A204.1 (cell line): ENCODE data around the gene HTR1A.

Experiments
- FAIRE-seq: peaks from 2 replicates; lab custom pipeline; 2012; peaks lifted over from hg19 to GRCh38; lab: Jason Lieb, UNC

HTR1A gene

DNA sequence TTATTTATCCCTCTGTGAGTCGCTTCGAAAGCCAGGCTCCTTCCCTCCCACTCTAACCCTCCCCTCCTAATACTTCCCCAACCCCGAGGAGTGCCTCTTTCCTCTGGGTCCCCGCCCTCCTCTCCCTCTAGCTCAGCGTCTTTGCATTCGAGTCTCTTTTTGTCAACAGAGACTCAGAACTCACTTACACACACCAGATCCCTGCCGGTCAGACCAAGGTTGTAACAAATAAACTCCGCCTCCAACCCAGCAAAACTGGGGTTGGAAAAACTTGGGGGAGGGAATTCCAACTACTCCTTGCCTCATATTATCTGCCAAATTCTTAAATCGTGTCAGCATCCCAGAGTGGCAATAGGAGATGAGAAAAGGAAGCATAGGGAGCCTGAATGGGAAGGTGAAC, at the start of gene HTR1A:
Gene HTR1A (minus strand): TSS at position 167 of the 400 bp plus-strand sequence. CDS start 726 bp downstream, outside the sequence.
- no peak for FAIRE-seq

DNA sequence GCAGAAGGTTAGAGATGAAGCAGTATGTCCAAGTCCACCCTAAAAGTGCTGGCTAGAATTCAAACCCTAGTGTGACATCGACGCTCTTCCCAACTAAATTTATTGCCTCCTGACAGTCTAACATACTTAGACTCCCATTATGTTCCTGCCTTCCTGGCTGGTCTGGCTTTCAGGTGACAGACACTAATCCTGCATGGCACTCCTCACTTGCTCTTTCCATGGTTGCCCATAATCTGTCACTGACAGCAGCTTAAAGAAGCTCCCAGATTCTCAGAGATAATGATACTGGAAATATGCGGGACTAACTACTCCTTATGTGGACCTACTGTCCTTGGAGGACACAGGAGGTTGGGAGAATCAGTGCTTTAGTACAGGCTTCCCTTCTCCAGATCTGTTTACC, 41.7 kb upstream of the HTR1A start:
- no peak for FAIRE-seq

DNA sequence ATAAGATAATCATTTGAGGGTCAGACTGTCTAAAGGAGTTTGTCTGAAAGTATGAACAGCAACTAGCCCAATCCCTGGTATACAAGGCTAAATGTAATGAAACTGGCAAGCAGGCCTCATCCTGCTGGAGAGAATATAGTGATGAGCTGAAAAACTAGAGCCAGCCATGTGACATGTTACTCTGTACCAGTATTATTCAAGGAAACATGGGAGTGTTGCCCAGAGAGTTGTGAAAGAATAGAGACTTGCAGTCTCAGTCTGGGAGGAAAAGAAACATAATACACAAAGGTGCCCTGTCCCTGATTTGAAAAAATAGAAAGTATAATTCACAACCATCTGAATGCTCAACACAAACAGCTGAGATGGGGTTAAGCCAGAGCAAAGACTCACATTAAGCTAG, 37.9 kb upstream of the HTR1A start:
- no peak for FAIRE-seq

- no peak for FAIRE-seq
Observed at GRCh38 chr5:63987053-63987452, 24.8 kb upstream of the HTR1A start.

- no peak for FAIRE-seq
Observed at GRCh38 chr5:63981864-63982263, 19.6 kb upstream of the HTR1A start.

GRCh38 chr5:63963926-63964325, 1.7 kb upstream of the HTR1A start:
- no peak for FAIRE-seq

GRCh38 chr5:63963080-63963735, 963 bp upstream of the HTR1A start:
- peak; percentile 78 for FAIRE-seq

DNA sequence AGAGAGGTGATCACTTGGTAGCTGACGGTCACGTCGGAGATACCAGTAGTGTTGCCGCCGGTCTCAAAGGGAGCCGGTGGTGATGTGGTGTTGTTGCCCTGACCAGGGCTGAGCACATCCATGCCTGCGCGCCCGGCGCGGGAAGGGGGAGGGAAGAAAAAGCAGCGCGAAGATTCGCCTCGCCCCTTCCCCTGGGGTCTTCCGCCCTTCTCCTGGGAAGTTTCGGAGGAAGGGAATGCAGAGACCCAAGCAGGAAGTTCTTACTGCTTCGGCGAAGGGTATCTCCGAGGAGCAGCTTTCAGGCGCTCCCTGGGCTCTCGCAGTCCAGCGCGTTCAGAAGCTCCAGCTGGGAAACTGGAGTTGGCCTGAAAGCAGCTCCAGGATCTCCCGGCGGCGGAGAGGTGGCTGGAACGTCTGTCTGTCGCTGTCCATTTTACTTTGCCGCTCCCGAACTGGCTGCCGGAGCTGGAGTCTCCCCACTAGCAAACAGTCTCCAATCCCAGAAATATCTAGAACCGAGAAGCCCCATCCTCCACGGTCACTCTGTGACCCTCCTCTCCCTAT, 565 bp downstream of the HTR1A start:
- FAIRE-seq, result no peak

GRCh38 chr5:63961125-63961597, 1.1 kb downstream of the HTR1A start:
- FAIRE-seq, result no peak

DNA sequence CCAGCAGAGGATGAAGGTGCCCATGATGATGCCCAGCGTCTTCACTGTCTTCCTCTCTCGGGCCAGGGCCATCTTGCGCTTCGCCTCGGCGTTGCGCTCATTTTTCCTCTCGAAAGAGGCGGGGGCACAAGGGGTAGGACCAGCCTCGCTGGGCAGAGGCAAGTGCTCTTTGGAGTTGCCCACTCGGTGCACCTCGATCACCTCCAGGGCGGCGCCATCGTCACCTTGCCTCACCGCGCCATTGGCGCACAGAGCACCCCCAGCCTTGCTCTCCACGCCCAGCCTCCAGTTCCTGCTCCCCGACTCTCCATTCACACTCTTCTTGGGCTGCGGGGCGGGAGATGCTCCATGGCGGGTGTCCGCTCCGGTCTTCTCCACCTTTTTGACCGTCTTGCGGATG, 1.6 kb downstream of the HTR1A start:
- no peak for FAIRE-seq

DNA sequence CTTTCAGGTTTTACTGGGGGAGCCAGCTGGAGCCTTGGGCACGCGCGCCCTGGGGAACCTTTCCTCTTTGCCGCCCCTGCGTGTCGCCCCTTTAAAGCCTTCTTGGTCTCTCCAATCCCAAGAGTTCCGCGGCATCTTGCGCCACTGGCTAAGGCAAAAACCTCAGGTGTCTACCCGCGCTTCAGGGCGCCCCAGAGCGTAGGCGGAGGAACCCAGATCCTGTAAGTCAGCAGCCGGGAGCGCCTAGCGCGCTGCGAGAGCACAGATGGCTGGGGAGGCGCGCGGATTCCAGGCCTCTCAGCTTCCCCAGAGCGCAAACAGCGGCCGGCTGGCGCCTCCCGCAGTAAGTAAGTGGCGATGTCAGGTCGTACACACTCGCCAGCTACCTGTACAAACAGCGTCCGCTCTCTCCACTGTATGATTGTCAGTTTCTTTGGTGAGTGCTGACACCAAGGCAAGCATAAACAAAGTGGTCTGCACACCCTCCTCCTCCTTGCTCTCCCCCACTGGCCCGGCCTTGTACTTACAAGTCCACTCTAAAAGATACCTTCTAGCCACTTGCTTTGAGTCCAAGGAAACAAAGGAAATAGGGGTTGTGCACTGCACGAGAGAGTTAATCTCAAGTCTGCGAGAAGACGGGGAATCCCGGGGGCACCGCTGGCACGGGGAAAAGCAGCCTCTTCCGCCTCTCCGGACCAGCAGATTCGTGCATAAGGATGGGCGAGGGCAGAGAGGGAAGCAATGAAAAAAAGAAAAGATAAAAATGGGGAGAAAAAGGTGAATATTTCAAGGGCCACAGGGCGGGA, 2.9 kb downstream of the HTR1A start:
- no peak for FAIRE-seq

DNA sequence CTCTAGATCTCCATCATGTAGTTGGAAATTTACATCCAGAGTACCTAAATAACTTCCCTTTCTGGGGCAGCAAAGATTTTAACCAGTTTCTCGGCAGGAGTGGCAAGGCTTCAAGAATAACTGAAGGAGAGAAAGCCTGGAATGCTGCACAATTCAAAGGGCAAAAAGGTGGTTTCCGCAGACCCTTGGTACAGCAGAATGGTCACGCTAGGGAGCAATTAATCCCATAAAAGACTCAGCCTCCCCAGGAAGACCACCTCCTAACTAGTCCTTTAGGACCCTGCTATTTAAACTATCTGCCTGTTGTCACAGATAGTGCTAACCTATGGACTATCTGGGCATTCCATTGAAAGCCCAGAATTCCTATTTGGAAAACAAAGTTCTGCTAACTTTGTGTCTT, 3.6 kb downstream of the HTR1A start:
- no peak for FAIRE-seq

DNA sequence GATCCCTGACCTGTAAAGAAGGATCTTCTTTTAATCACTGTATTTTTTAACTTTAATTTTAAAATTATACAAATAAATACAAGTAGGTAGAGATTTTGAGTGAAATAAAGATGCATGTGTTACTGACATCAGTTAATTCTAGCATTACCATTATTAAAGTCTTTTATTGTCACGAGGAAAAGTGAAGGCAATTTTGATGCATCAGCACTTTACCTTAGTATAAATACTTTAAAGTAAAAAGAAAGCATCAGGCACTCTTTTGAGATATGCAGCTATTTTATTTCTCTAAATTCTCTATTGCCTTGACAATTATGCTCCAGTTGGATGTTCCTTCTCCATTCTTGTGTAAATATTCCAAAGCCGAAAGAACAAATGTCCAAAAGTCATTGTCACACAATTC, 4.6 kb downstream of the HTR1A start:
- no peak for FAIRE-seq

- FAIRE-seq, result no peak
Observed at GRCh38 chr5:63953217-63953616, 9.0 kb downstream of the HTR1A start.

- FAIRE-seq, result no peak
Observed at GRCh38 chr5:63935103-63935502, 27.1 kb downstream of the HTR1A start.

GRCh38 chr5:63931836-63932235, 30.4 kb downstream of the HTR1A start:
- FAIRE-seq, result no peak

DNA sequence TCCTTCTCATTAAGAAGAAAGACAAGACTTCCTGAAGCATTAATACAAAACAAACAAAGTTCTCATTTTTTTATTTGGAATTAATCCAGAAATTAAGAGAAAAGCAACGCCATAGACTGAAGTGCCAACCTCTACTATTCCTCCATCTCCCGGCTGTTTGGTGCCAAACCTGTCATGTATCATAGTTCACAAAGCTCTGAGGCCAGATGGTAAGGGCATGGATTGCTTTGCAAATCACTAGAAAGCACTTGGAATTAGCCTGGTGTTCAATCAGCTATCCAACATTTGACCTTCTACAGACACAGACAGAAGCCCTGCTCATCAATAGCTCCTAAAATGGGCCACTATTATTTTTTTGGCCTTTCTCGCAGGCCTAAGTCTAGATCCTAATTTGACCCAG, 33.8 kb downstream of the HTR1A start:
- no peak for FAIRE-seq

DNA sequence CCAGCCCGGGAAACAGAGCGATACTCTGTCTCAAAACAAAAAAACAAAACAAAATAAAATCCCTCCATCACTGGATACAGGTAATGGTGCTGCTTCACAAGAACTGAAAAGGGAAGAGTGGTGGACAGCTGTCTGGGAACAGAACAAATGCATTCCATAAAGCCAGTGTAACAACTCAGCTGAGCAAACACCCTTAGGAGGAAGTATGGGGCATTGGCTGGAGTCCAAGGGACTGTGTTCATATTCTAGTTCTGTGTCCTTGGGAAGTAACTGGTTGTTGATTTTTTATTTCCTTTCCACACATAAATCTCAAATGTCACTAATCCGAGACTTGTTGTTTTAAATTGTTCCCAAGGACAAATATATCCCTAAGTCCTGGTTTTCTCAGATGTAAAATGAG, 38.3 kb downstream of the HTR1A start:
- FAIRE-seq, result no peak

GRCh38 chr5:63919763-63920478, 42.3 kb downstream of the HTR1A start:
- no peak for FAIRE-seq

GRCh38 chr5:63916786-63917185, 45.5 kb downstream of the HTR1A start:
- FAIRE-seq, result no peak

DNA sequence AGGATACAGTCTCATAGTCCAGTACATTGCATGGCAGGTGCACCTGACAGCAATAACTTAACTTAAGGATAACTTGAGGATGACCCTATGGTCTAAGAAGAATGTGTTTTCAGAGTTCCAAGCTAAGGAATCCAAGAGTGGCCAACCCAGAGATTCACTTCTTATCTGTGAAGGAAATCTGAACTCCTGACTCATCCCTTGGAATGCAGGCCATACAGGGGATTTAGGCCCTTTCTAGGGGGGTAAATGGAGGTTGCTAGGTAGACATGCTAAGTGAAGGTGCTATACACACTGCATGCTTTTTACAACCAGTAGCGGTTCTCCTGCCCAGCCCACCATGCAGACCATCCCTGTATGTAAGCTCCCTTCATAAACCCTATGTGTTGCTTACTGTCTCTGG, 50.4 kb downstream of the HTR1A start:
- no peak for FAIRE-seq
